Skeletal muscle satellite cell (primary cell): Measurements from ENCODE around the gene TRNP1.

Source experiments
- H3K27me3 ChIP-seq: 2 replicates; pipeline ENCODE4 v1.7.0; 2013; ENCODE audit warnings: low read length; ENCODE audit not compliant: control insufficient read depth, insufficient read depth
- H3K36me3 ChIP-seq: 2 replicates; pipeline ENCODE4 v1.7.0; 2013; ENCODE audit warnings: mild to moderate bottlenecking, control low read depth, low read length; ENCODE audit not compliant: insufficient read depth
- H3K4me1 ChIP-seq: 2 replicates; pipeline ENCODE4 v1.7.0; 2013; ENCODE audit warnings: low read length; ENCODE audit not compliant: control insufficient read depth, insufficient read depth
- H3K4me2 ChIP-seq: 2 replicates; pipeline ENCODE4 v1.7.0; 2013; ENCODE audit warnings: mild to moderate bottlenecking, low read length
- H3K4me3 ChIP-seq: 2 replicates; pipeline ENCODE4 v1.7.0; 2013; ENCODE audit warnings: low read length
- H3K9ac ChIP-seq: 2 replicates; pipeline ENCODE4 v1.7.0; 2013; ENCODE audit warnings: mild to moderate bottlenecking, low read depth, low read length, moderate library complexity
- H3K9me3 ChIP-seq: replicated peaks from 2 replicates; pipeline ENCODE4 v1.7.0; 2013; ENCODE audit warnings: mild to moderate bottlenecking, control low read depth, low read length

TRNP1 gene

DNA sequence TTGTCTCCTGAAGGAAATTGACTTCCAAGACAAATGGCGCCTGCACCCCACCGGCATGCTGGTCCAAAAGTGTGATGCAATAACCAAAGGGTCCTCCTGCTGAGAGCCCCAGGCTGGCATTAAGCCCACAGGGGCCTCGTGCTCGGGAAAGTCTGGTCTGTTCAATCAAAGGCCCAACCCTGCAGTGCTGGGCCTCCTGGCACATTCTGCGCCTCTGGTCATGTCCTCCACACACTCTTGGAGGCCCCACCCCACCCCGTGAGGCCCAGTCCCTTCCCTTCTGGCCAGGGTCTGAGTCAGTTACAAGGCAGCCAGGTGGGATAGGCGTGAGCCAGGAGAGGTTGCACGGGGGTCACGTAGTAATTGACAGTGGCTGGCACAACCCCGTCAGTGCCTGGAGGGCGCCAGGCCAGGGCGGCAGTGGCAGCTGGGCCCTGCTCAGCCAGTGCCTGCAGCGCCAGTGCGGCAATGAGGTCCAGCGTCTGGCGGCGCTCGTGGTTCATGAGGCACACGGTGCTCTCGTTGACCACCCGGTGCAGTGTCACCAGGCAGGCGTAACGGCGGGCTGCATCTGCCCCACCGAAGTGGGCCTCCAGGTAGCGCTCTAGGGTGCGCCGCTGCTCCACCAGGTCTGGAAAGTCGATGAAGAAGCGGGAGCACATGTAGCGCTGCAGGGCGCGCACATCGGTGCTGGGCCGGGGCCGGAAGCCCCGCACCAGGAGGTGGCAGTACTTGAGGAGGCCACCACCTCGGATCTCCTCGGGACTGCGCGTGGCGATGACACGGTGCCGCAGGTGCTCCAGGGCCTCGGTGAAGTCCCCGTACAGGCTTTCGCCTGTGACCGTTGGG, 12.4 kb downstream of the TRNP1 start:
- Histone ChIP-seq H3K9ac (no peak overlapping the region), H3K4me1 (peaks cover 43% of the 10 kb centered on the region), H3K4me3 (no peak overlapping the region)

DNA sequence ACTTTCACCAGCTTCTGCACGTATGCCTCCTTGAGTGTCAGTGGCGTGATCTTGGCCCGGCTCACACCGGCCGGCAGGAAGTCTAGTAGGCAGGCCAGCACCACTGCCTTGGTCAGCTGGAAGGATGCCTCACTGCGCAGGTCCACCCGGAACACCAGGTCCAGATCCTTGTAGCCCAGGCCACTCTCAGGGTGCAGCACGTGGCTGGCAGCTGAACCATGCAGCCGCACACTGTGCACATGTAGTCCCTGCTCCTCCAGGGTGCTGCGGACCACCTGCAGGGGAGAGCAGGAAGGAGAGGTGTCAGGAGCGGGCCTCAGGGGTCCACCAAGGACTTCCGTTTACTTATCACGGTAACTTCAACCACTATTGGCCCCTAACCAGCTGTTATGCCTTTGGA, 13.2 kb downstream of the TRNP1 start:
- Histone ChIP-seq H3K4me3 (no peak overlapping the region), H3K4me1 (peaks cover 49% of the 10 kb centered on the region)

More for the DNA sequence above, 12.4 kb downstream of the TRNP1 start:
- Histone ChIP-seq H3K9me3 (no peaks in the 10 kb centered on the region), H3K36me3 (peaks cover 3% of the 10 kb centered on the region), H3K4me2 (no peak overlapping the region), H3K27me3 (no peaks in the 10 kb centered on the region)

DNA sequence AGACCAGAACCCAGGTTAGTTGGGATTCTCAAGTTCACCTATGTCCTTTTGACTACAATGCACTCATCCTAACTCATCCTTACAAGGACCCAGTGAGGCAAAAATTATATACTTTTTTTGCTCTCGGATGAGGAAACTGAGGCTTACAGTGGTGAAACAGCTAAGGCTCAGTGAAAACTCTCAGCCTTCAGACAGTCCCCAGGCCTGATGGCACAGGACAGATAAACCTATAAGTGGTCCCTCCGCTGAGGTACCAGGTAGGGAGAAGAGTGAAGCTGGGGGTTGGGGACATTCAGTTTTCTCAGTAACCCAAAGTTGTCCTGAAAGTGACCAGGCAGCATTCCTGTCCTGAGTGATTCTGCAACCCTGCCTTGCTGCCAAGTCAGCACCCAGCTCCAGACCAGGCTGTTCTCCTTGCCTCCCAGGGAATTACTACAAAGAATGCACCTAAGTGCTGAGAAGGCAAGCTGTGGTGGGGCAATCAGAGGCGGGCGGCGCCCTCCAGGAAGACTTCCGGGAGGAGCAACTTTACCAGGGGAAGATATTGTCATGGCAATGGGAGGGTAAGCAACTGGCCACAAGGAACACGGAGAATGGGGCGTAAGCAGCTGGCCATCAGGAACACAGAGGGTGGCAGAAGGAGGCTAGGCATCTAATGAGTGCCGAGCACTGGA, 14.6 kb downstream of the TRNP1 start:
- H3K36me3 ChIP-seq = peaks cover 3% of the 10 kb centered on the region
- no peak overlapping the region for H3K4me3 ChIP-seq
- H3K4me2 ChIP-seq = no peak overlapping the region
- H3K9me3 ChIP-seq = no peaks in the 10 kb centered on the region
- no peaks in the 10 kb centered on the region for H3K27me3 ChIP-seq
- peaks cover 54% of the 10 kb centered on the region for H3K4me1 ChIP-seq
- H3K9ac ChIP-seq = no peak overlapping the region

More for the DNA sequence above, 13.2 kb downstream of the TRNP1 start:
- Histone ChIP-seq H3K36me3 (peaks cover 3% of the 10 kb centered on the region), H3K9me3 (no peaks in the 10 kb centered on the region), H3K27me3 (no peaks in the 10 kb centered on the region), H3K9ac (no peak overlapping the region), H3K4me2 (no peak overlapping the region)

DNA sequence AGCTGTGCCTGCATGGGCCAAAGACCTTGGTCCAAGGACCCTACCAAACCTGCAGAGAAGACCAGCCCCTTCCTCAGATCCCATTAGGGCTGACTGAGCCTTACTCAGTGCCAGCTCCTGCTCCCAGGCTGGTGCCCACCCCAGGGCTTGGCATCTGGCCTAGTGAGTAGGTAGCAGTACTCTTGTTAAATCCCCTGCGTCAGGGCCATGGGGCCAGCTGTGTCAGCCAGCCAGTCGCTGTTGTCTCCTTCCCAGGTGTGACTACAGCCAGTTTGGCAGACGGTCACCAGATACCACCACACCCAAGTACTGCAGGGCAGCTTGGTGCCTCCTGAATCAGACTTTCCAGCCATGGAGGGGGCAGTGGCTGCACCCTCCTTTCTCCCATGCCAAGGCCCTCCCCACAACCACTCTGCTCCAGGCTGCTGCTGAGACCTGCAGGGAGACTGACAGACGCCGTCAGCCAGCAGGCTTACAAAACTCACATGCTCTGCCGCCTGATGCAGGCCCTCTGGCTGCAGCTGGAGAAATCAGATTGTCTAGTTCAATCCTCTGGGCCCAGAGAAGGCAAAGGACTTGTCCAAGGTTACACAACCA, 16.2 kb downstream of the TRNP1 start:
- H3K4me1 ChIP-seq = peaks cover 47% of the 10 kb centered on the region
- no peak overlapping the region for H3K4me2 ChIP-seq
- no peak overlapping the region for H3K4me3 ChIP-seq
- H3K27me3 ChIP-seq = no peaks in the 10 kb centered on the region
- no peaks in the 10 kb centered on the region for H3K9me3 ChIP-seq
- H3K9ac ChIP-seq = no peak overlapping the region
- H3K36me3 ChIP-seq = peaks cover 3% of the 10 kb centered on the region

DNA sequence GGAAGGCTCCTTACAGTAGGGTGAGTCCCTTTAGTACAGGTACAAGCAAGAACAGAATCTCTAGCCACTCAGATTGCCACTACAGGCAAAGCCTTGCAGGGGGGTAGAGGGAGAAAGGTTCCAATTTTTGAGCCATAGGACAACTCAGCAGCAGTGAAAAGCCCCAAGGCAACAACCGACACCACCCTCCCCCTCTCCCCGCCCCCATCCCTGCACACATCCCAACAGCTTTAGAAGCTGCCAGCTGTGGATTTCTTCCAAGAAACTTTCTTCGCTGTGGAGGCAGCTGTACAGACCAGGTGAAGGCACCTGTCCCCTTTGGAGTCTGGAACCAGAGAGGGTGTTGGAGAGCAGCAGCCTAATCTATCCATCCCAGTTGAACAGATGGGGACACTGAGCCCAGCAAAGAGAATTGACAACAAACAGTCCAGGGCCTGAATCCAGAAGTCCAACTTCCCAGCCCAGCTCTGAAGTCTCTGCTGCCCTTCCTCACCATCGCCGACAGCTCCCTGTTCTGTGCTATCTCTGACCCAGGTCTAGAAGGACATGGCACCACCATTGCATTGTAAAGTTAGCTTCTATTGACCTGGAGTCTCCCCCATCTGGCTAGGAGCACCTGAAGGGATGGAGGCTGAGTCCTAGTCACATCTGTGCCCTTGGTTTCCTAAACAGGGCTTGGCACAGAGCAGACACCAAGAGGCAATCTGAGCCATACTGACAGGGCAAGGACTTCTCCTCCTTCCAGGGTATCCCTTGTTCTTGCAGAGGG, 16.9 kb downstream of the TRNP1 start:
- Histone ChIP-seq H3K36me3 (peaks cover 3% of the 10 kb centered on the region), H3K4me3 (peak overlapping the region; percentile 8), H3K27me3 (no peaks in the 10 kb centered on the region), H3K9me3 (no peaks in the 10 kb centered on the region), H3K4me1 (peaks cover 39% of the 10 kb centered on the region), H3K4me2 (peak overlapping the region; percentile 83), H3K9ac (no peak overlapping the region)

DNA sequence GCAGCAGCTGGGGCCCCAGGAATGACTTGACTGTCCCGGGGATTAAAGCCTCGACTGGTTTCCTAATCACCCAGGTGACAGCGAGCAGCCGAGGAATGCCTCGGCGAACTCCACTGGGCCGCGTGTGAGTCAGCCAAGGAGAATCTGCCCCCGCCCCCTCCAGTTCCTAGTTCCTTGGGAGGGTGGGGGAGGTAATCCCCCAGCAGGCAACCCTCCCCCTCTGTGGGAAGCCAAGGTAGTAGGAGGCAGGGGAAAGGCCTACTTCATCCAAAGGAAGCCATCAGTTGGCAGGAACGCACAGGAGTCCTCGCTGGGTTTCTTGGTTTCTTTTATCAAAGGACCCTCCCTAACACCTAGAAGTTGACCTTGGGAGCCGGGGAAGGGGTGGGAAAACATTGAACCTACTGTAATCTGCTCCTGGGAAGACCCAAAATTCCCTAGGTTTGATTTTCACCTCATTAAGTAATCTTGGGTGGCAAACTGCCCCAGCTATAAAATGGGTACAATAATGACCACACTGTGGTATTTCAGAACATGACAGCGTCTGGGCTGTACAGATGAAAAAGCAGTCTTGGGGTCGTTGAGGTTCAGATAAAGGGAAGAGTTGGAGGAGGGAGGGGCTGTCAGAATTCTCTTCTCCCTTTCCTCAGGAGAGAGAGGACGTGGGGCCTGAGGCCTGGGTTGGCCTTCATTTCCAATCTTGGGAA, 17.7 kb downstream of the TRNP1 start:
- Histone ChIP-seq H3K36me3 (no peaks in the 10 kb centered on the region), H3K9ac (no peak overlapping the region), H3K27me3 (no peaks in the 10 kb centered on the region), H3K4me1 (peaks cover 38% of the 10 kb centered on the region), H3K4me2 (peak overlapping the region; percentile 83), H3K9me3 (no peaks in the 10 kb centered on the region), H3K4me3 (peak overlapping the region; percentile 8)

DNA sequence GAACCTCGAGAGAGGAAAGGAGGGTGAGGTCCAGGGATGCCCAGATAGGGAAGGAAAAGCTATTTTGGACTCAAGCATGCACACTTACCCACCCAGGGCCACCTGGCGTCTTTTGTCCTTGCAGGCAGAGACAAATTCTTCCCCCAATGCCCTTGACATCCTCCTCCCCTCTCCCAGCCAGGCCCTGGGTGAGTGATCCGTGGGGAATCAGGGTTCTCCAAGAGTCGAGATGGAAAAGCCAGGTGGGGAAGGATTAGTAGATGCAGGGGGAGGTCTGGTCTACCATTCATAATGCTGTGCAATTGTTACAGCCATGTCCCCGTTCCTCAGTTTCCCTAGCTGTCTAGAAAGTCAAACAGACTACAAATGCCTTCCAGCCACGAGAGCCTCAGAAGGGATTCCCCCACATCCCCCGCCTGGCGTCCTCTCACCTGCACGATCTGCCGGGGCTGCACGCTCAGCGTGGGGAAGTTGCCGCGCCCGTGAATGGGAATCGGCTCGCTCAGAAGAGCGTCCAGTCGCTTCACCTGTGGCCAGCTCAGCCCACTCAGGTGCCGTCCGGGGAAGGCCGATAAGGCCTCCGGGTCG, 18.6 kb downstream of the TRNP1 start:
- no peaks in the 10 kb centered on the region for H3K27me3 ChIP-seq
- H3K36me3 ChIP-seq = no peaks in the 10 kb centered on the region
- peak overlapping the region; percentile 14 for H3K9ac ChIP-seq
- no peaks in the 10 kb centered on the region for H3K9me3 ChIP-seq
- peak overlapping the region; percentile 67 for H3K4me3 ChIP-seq
- peaks cover 38% of the 10 kb centered on the region for H3K4me1 ChIP-seq
- peak overlapping the region; percentile 83 for H3K4me2 ChIP-seq

DNA sequence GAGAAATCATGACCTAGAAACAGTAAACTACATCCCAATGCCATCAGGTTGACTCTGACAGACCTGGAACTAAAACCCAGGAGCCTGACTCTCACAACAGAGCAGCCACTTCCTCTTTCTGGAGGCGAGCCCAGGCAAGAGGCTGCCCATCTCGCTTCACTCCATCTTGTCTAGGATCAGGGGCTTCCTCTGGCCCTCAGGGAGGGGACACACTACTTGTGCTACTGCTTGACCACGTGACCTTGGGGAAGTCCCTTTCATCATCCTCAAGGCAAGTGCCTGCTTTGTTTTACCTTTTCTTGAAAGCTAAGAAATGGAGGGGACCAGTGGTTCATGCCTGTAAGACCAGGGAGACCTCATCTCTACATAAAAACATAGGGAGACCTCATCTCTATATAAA, 21.8 kb downstream of the TRNP1 start:
- no peak overlapping the region for H3K9ac ChIP-seq
- H3K4me1 ChIP-seq = peaks cover 27% of the 10 kb centered on the region
- H3K36me3 ChIP-seq = no peaks in the 10 kb centered on the region
- H3K9me3 ChIP-seq = no peaks in the 10 kb centered on the region
- no peak overlapping the region for H3K4me2 ChIP-seq
- H3K4me3 ChIP-seq = no peak overlapping the region
- H3K27me3 ChIP-seq = no peaks in the 10 kb centered on the region

DNA sequence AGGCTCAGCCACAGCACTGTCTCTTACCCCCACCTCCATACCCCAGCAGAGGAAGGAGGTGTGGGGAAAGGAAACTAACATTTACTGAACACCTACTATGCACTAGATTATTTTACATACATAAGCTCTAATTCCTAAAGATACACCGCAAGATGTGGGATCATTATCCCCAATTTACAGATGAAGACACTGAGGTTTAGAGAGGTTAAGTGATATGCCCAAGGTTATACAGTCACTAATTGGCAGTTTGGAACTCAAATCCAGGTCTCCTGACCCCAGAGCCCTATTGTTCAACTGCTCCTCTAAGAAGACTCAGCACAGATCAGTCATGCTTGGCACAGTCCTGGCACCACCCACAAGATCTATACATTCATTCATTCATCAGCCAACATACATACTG, 22.9 kb downstream of the TRNP1 start:
- Histone ChIP-seq H3K27me3 (no peaks in the 10 kb centered on the region), H3K9me3 (no peaks in the 10 kb centered on the region), H3K4me2 (no peak overlapping the region), H3K4me3 (no peak overlapping the region), H3K4me1 (peaks cover 16% of the 10 kb centered on the region), H3K9ac (no peak overlapping the region), H3K36me3 (no peaks in the 10 kb centered on the region)

DNA sequence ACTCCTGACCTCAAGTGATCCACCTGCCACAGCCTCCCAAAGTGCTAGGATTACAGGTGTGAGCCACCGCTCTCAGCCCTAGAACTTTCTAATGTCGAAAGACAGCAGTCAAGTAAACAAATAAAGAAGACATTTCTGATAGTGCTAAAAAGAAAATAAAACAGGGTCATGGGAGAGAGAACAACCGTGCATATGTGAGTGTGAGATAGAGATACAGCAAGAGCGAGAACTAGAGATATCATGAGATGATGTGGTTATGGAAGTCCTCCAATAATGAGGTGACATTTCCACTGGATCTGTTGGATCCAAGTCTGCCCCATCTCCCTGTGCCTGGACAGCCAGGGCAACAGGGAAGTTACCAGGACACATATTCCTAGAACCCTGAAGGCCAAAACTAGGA, 23.7 kb downstream of the TRNP1 start:
- Histone ChIP-seq H3K9me3 (no peaks in the 10 kb centered on the region), H3K27me3 (no peaks in the 10 kb centered on the region), H3K36me3 (no peaks in the 10 kb centered on the region), H3K4me2 (no peak overlapping the region), H3K4me1 (peaks cover 8% of the 10 kb centered on the region), H3K4me3 (no peak overlapping the region), H3K9ac (no peak overlapping the region)
